SJSA1 (cell line): ENCODE measurements around the gene PHF1. TPM values are rescaled to one million over a fixed set of nuclear protein-coding genes. Genes with fewer than 3 reads are reported as not detected.
A peak's percentile ranks its signal among the peaks of the same experiment; 100 is the strongest.
"Not testable (repeated sequence)": the region's sequence is repeated elsewhere in the genome, so short reads cannot be mapped to it uniquely, and the experiment has no call there.

Experiments
- DNase-seq, 2 experiments: peaks; one replicate each; pipeline ENCODE4 v3.0.0-alpha.2; 2015 to 2020; ENCODE audit warnings: low spot score in 2 of 2, low read depth in 1 of 2
- H3K27ac ChIP-seq: fragments of 250-450 bp; sonication (Bioruptor Pico); 2 replicates; pipeline ENCODE4 v1.5.1; 2020; ENCODE audit warnings: mild to moderate bottlenecking, moderate library complexity
- H3K27me3 ChIP-seq: fragments of 250-450 bp; sonication (Bioruptor Pico); replicated peaks from 2 replicates; pipeline ENCODE4 v1.5.1; 2020; ENCODE audit warnings: mild to moderate bottlenecking, moderate library complexity
- H3K36me3 ChIP-seq: fragments of 250-450 bp; sonication (Bioruptor Pico); 2 replicates; pipeline ENCODE4 v1.5.1; 2020; ENCODE audit warnings: mild to moderate bottlenecking
- H3K4me1 ChIP-seq: fragments of 250-450 bp; sonication (Bioruptor Pico); replicated peaks from 2 replicates; pipeline ENCODE4 v1.6.1; 2021; ENCODE audit warnings: mild to moderate bottlenecking
- H3K4me3 ChIP-seq: fragments of 250-450 bp; sonication (Bioruptor Pico); 2 replicates; pipeline ENCODE4 v1.5.1; 2020; ENCODE audit warnings: mild to moderate bottlenecking
- H3K9me3 ChIP-seq: fragments of 250-450 bp; sonication (Bioruptor Pico); replicated peaks from 2 replicates; pipeline ENCODE4 v1.5.1; 2020; ENCODE audit warnings: mild to moderate bottlenecking
- total RNA-seq: library from RNA; depleted of rRNA; stranded (reverse); fragments of >200 nt; shearing (Covaris generic); gene quantifications from 2 replicates; pipeline ENCODE4 v1.2.3, GENCODE V29; 2014; rRNA removed

Gene PHF1
- total RNA-seq = 15.9 and 23.2 TPM in 2 replicates

DNA sequence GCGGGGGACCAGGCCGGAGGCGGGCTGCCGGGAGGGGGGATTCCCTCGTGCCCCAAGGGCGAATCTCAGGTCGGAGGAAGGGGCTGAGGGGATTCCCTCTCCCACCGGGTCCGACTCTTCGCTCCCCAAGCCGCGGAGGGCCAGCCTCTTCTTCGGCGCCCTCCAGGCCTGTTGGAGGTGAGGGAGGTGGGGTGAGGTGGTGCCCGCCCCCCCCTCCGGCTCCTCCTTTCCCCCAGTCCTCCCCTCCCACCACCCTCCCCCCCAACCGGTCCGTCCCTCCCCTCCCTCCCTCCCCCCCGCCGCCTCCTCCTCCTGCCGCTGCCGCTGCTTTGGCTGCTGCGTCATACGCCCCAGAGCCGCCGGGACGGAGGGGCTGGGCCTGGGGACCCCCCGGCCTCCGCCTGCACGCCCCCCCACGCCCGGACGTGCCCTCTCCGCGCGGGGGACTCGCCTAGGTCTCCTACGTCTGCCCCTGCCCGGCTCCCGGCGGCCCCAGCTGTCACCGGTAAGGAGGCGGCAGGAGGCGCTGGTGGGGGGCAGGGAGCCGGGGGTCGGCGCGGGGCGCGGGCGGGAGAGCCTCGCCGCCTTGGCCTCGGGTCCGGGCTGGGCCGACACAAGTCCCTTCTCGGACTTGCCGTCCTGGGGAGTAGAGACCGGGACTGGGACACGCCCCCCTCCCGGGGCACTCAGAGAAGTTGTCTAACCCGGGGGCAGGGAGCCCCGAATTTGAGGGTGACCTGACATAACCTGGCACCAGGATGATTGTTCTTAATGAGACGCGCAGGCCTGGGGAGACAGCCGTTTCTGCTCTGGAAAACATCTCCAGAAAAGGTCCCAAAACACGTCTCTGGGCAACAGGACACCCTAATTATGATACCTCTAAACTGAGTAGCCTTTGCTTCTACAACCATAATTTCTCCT is at the start of gene PHF1:
TSS of gene PHF1 (plus strand) at position 304 of the 921 bp plus-strand sequence. CDS start 1,250 bp downstream, outside the sequence.
- Histone ChIP-seq H3K4me1 (peaks cover 22% of the 10 kb centered on the region), H3K9me3 (no peaks in the 10 kb centered on the region), H3K4me3 (peak within 1 kb of the TSS; percentile 79), H3K36me3 (peaks cover 76% of the 10 kb centered on the region), H3K27me3 (no peaks in the 10 kb centered on the region), H3K27ac (peak within 1 kb of the TSS; percentile 85)
- DNase-seq = peak in 1 of 2 experiments; percentile 90

- not testable (repeated sequence) for H3K4me1 ChIP-seq, H3K36me3 ChIP-seq, DNase-seq, H3K27ac ChIP-seq, H3K4me3 ChIP-seq, H3K9me3 ChIP-seq, H3K27me3 ChIP-seq
Measured at GRCh38 chr6:33363486-33363885, 47.3 kb upstream of the PHF1 start.

- not testable (repeated sequence) for H3K4me3 ChIP-seq, H3K27me3 ChIP-seq, H3K36me3 ChIP-seq, H3K9me3 ChIP-seq, H3K27ac ChIP-seq, H3K4me1 ChIP-seq, DNase-seq
Measured at GRCh38 chr6:33364475-33365205, 46.2 kb upstream of the PHF1 start.

GRCh38 chr6:33365206-33365971 is 45.4 kb upstream of the PHF1 start:
- H3K9me3 ChIP-seq, H3K4me1 ChIP-seq, H3K27ac ChIP-seq, DNase-seq, H3K27me3 ChIP-seq, H3K36me3 ChIP-seq, H3K4me3 ChIP-seq: not testable (repeated sequence)

DNA sequence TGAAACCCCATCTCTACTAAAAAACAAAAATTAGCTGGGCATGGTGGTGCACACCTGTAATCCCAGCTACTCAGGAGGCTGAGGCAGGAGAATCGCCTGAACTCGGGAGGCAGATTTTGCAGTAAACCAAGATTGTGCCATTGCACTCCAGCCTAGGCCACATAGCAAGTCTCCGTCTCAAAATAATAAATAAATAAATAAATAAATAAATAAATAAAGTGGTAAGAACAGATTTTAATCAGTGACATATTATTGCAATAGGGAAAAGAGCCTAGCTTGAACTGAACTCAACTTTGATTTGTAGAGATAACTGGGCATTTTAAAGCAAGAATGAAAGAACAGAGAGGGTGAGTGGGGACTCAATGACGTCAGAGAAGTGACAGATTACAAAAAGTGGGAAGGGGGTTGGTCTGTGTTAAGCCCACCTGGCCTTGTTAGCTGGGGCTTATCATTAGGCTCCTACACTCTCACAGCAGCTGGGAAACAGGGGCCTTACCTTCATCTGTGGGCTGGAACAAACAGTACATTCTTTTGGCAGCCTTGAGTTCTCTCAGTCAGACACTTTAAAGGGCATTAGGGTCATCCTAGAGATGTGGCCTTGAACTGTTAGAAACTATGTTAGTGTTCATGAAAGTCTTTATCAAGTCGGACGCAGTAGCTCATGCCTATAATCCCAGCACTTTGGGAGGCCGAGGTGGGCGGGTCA is 43.7 kb upstream of the PHF1 start:
- Histone ChIP-seq H3K4me1 (no peaks in the 10 kb centered on the region), H3K36me3 (no peaks in the 10 kb centered on the region), H3K9me3 (no peaks in the 10 kb centered on the region), H3K4me3 (no peak overlapping the region), H3K27ac (no peak overlapping the region), H3K27me3 (no peaks in the 10 kb centered on the region)
- DNase-seq = no peak

DNA sequence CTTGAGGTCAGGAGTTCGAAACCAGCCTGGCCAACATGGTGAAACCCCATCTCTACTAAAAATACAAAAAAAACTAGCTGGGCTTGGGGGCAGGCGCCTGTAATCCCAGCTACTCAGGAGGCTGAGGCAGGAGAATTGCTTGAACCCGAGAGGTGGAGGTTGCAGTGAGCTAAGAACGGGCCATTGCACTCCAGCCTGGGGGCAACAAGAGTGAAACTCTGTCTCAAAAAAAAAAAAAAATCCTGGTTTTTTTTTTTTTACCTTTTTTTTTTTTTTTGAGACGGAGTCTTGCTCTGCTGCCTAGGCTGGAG is 43.1 kb upstream of the PHF1 start:
- not testable (repeated sequence) for H3K4me1 ChIP-seq, H3K27ac ChIP-seq, H3K4me3 ChIP-seq, H3K9me3 ChIP-seq, H3K27me3 ChIP-seq, H3K36me3 ChIP-seq, DNase-seq

DNA sequence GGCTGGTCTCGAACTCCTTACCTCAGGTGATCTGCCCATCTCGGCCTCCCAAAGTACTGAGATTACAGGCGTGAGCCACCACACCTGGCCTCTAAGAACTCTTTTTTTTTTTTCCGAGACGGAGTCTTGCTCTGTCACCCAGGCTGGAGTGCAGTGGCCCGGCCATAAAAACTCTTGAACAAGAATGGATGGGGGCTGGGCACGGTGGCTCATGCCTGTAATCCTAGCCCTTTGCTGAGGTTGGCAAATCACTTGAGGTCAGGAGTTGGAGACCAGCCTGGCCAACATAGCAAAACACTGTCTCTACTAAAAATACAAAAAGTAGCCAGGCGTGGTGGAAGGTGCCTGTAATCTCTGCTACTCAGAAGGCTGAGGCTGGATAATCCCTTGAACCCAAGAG is 38.9 kb upstream of the PHF1 start:
- H3K27me3 ChIP-seq, H3K27ac ChIP-seq, H3K4me1 ChIP-seq, DNase-seq, H3K36me3 ChIP-seq, H3K9me3 ChIP-seq, H3K4me3 ChIP-seq: not testable (repeated sequence)

DNA sequence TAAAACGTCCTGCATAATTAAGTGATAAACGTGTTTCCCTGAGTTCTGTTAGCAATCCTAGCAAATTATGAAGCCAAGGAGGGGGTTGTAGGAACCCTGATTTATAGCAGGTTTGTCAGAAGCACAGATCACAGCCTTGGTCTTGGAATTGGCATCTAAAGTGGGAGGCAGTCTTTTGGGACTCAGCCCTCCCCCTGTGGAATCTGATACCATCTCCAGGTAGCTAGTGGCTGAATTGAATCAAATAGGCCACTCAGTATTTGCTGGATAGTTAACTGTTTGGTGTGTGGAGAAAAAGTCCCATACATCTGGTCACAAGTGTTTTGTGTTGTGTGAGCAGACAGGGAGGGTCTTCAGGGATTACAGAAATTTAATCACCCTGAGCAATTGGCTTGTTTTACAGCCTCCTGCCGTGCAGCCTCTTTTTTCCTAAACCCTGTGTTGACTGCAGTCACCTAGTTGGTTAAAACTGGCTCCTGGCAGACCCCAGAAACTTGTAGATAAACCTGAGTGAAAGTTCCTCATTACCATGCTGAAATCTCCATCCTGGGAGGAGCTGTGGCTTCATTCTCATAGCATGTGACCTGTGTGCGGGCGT is 38.2 kb upstream of the PHF1 start:
- no peaks in the 10 kb centered on the region for H3K27me3 ChIP-seq
- H3K4me3 ChIP-seq = no peak overlapping the region
- H3K36me3 ChIP-seq = no peaks in the 10 kb centered on the region
- H3K27ac ChIP-seq = no peak overlapping the region
- no peak for DNase-seq
- H3K4me1 ChIP-seq = no peaks in the 10 kb centered on the region
- no peaks in the 10 kb centered on the region for H3K9me3 ChIP-seq

DNA sequence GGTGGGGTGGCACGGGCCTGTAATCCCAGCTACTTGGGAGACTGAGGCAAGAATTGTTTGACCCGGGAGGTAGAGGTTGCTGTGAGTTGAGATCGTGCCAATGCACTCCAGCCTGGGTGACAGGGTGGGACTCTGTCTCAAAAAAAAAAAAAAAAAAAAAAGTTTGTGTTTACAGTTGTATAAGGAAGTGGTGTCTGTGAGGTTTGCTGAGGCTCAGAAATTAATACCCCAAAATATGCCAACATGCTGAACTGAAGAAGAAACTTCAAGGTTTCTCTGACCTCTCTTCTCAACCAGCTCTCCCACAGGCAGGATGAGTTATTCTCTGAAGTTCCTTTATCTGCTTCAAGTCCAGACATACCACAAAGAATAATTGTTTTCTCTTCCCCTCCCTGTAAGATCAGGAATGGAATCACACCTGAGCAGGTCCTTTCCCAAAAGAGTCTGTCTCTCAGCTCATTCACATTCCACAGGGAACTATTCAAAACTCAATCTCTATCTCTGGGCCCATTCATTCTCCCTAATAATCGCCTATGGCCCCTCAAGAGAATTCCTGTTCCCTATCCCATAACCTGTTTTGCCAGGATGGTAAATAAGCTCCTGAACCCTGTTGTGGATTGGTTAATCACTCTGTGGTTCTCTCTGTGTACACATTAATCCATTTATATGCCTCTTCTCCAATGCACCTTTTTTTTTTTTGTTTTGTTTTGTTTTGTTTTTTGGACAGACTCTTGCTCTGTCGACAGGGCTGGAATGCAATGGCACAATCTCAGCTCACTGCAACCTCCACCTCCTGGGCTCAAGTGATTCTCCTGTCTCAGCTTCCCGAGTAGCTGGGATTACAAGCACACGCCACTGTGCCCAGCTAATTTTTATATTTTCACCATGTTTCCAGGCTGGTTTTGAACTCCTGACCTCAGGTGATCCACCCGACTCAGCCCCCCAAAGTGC is 36.6 kb upstream of the PHF1 start:
- no peak for DNase-seq
- Histone ChIP-seq H3K9me3 (no peaks in the 10 kb centered on the region), H3K4me1 (no peaks in the 10 kb centered on the region), H3K36me3 (no peaks in the 10 kb centered on the region), H3K27ac (no peak overlapping the region), H3K27me3 (no peaks in the 10 kb centered on the region), H3K4me3 (no peak overlapping the region)

DNA sequence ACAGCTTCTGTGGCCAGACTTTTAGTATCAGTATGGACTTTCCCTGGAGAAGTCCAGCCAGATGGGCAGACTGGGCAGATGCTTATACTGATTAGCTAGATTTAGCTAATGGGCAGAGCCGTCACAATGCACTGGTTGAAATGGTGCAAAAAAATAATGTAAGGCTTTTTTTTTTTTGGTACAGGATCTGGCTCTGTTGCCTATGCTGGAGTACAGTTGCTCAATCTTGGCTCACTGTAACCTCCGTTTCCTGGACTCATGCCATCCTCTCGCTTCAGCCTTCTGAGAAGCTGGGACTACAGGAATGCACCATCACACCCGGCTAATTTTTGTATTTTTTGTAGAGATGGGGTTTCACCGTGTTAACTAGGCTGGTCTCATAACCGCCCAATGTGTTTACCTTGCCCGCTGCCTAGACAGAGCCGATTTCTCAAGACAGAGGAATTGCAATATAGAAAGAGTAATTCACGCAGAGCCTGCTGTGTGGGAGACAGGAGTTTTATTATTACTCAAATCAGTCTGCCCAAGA is 35.6 kb upstream of the PHF1 start:
- no peak for DNase-seq
- Histone ChIP-seq H3K4me3 (no peak overlapping the region), H3K27me3 (no peaks in the 10 kb centered on the region), H3K4me1 (no peaks in the 10 kb centered on the region), H3K36me3 (no peaks in the 10 kb centered on the region), H3K27ac (no peak overlapping the region), H3K9me3 (no peaks in the 10 kb centered on the region)

DNA sequence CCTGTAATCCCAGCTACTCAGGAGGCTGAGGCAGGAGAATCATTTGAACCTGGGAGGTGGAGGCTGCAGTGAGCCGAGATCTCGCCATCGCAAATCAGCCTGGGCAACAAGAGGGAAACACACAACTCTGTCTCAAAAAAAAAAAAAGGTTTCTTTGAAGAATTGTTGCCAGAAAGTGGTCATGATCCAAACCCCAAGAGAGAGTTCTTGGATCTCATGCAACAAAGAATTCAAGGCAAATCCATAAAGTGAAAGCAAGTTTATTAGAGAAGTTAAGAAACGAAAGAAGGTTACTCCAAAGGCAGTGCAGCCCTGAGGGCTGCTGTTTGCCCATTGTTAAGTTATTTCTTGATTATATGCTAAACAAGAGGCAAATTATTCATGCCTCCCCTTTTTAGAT is 33.6 kb upstream of the PHF1 start:
- no peaks in the 10 kb centered on the region for H3K9me3 ChIP-seq
- H3K27ac ChIP-seq = no peak overlapping the region
- H3K4me3 ChIP-seq = no peak overlapping the region
- H3K36me3 ChIP-seq = no peaks in the 10 kb centered on the region
- no peaks in the 10 kb centered on the region for H3K27me3 ChIP-seq
- H3K4me1 ChIP-seq = no peaks in the 10 kb centered on the region
- no peak for DNase-seq

GRCh38 chr6:33379184-33379583 is 31.6 kb upstream of the PHF1 start:
- not testable (repeated sequence) for H3K27ac ChIP-seq, H3K4me1 ChIP-seq, H3K36me3 ChIP-seq, H3K4me3 ChIP-seq, H3K9me3 ChIP-seq, H3K27me3 ChIP-seq, DNase-seq
